NT2/D1 (cell line): ENCODE measurements around the gene LAPTM4A.

ENCODE experiments used
- DNase-seq: peaks from one replicate; pipeline ENCODE4 v3.0.0-alpha.2; 2011; ENCODE audit warnings: low read depth, low spot score
- H3K27me3 ChIP-seq: 2 replicates; pipeline ENCODE4 v1.6.0; 2011; ENCODE audit warnings: mild to moderate bottlenecking; ENCODE audit not compliant: insufficient read length, insufficient read depth
- H3K36me3 ChIP-seq: 2 replicates; pipeline ENCODE4 v1.6.1; 2011; ENCODE audit warnings: mild to moderate bottlenecking, low read length, mixed read lengths; ENCODE audit not compliant: insufficient read depth, insufficient read length
- H3K4me1 ChIP-seq: 2 replicates; pipeline ENCODE4 v1.5.1; 2011; ENCODE audit not compliant: insufficient read depth, insufficient read length
- H3K4me3 ChIP-seq: 2 replicates; pipeline ENCODE4 v1.5.1; 2011; ENCODE audit warnings: low read depth; ENCODE audit not compliant: insufficient read length
- H3K9ac ChIP-seq: 2 replicates; pipeline ENCODE4 v1.6.0; 2011; ENCODE audit warnings: low read depth; ENCODE audit not compliant: insufficient read length
- H3K9me3 ChIP-seq: 2 replicates; pipeline ENCODE4 v1.5.1; 2011; ENCODE audit warnings: mild to moderate bottlenecking, low read length; ENCODE audit not compliant: insufficient read depth
- SUZ12 ChIP-seq: IDR thresholded peaks from 2 replicates; pipeline ENCODE4 v1.6.1; 2011; ENCODE audit not compliant: insufficient read length, insufficient read depth; ENCODE audit errors: extremely low read depth
- YY1 ChIP-seq: IDR thresholded peaks from 2 replicates; pipeline ENCODE4 v1.6.1; 2011; ENCODE audit not compliant: insufficient read length, insufficient read depth
- ZNF274 ChIP-seq: IDR thresholded peaks from 2 replicates; pipeline ENCODE4 v1.6.1; 2011; ENCODE audit warnings: mild to moderate bottlenecking, low read depth, low read length

The LAPTM4A gene

DNA sequence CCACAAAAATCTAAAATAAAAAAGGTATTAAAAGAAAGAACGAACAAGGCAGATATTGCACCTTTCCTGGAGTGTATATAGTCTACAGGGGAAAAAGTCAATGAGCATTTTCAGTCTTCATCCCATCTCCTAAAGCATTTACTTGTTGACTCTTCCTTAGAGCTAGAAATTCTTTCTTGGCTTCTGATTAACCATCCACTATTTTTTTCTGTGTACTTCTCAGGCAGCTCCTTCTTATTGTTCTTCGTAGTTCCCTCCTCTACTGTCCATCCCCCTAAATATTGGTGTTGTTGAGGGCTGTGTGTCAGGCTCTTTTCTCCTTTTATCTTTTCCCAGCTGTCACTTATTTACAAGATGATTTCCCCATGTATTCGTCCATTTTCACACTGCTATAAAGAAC lies 3.5 kb upstream of the LAPTM4A start:
- Histone ChIP-seq H3K4me3 (no peak overlapping the region), H3K36me3 (no peaks in the 10 kb centered on the region), H3K9me3 (no peaks in the 10 kb centered on the region), H3K9ac (no peak overlapping the region), H3K4me1 (no peaks in the 10 kb centered on the region), H3K27me3 (no peaks in the 10 kb centered on the region)
- DNase-seq = no peak
- TF ChIP-seq ZNF274 = no peak
- no peak for TF ChIP-seq SUZ12
- no peak for TF ChIP-seq YY1

DNA sequence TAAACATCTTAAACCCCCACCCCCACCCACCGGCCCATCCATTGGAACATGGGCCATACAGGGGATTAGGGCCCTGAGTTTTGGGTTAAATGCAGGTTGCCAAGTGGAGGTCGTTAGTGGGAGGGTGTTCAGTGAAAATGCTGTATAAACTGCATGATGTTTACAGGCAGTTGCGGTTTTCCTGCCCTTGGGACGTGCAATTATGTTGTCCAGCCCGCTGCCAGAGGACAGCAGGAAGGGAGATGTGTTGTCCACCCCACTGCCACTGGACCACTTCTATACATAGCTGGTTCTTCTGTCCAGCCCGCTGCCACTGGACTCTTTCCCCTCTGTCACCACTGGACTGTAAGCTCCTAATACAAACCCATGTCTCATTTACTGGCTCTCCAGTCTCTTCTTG lies 2.7 kb upstream of the LAPTM4A start:
- Histone ChIP-seq H3K9ac (no peak overlapping the region), H3K9me3 (no peaks in the 10 kb centered on the region), H3K27me3 (no peaks in the 10 kb centered on the region), H3K36me3 (no peaks in the 10 kb centered on the region), H3K4me3 (no peak overlapping the region), H3K4me1 (no peaks in the 10 kb centered on the region)
- no peak for DNase-seq
- TF ChIP-seq SUZ12 (no peak), YY1 (no peak), ZNF274 (no peak)

DNA sequence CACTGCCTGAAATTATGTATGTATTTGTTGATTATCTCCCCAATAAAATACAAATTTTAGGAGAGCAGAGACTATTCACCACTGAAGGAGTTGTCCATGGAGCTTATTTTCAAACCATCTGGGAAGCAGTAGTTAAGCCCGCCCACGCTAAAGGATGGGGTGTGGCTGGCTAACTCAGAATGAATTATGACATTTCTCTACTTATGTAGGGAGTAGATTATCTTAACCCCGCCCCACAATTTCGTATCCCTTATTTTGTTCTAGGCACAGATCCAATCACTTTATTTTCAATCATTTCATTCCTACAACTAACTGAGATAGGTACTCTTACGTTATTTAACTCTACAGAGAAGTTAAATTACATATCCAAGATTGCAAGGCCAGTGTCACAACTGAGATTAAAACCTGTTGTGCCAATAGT lies 1.4 kb upstream of the LAPTM4A start:
- TF ChIP-seq ZNF274 (no peak), SUZ12 (no peak), YY1 (no peak)
- Histone ChIP-seq H3K9ac (no peak overlapping the region), H3K36me3 (peaks cover 4% of the 10 kb centered on the region), H3K4me3 (peak overlapping the region; percentile 69), H3K9me3 (no peaks in the 10 kb centered on the region), H3K27me3 (no peaks in the 10 kb centered on the region), H3K4me1 (no peaks in the 10 kb centered on the region)
- DNase-seq = no peak

DNA sequence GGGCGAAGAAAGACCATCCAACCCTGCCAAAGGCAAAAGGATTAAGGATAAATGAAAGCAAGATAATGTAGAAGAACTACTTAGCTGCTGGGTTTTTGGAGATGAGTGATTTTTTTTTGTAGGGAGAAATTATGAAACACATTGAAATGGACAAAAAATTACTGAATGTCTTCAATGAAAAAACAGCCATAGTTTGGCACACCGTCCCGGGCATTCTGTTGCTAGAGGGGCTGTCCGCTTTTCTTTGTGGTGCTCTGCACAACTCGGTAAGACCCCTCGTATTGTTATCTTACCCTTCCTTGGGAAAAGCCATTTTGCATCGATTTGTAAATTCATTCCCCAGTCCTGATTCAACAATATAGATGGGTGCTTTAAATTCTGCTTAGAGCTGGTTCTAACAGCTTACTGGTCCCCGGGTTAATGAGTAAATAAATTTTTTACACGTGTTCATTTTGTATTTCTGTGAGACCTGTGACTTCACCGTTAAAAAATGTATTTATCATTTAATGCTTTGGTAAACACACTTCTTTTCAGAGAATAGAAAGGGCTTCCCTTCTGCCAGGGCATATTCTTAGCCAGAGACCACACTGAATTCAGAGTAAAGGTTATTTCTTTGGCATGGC lies 912 bp upstream of the LAPTM4A start:
- Histone ChIP-seq H3K9ac (peak overlapping the region; percentile 93), H3K36me3 (peaks cover 4% of the 10 kb centered on the region), H3K4me1 (no peaks in the 10 kb centered on the region), H3K9me3 (no peaks in the 10 kb centered on the region), H3K27me3 (no peaks in the 10 kb centered on the region), H3K4me3 (peak overlapping the region; percentile 69)
- no peak for TF ChIP-seq YY1
- TF ChIP-seq SUZ12 = no peak
- TF ChIP-seq ZNF274 = no peak
- DNase-seq = no peak

DNA sequence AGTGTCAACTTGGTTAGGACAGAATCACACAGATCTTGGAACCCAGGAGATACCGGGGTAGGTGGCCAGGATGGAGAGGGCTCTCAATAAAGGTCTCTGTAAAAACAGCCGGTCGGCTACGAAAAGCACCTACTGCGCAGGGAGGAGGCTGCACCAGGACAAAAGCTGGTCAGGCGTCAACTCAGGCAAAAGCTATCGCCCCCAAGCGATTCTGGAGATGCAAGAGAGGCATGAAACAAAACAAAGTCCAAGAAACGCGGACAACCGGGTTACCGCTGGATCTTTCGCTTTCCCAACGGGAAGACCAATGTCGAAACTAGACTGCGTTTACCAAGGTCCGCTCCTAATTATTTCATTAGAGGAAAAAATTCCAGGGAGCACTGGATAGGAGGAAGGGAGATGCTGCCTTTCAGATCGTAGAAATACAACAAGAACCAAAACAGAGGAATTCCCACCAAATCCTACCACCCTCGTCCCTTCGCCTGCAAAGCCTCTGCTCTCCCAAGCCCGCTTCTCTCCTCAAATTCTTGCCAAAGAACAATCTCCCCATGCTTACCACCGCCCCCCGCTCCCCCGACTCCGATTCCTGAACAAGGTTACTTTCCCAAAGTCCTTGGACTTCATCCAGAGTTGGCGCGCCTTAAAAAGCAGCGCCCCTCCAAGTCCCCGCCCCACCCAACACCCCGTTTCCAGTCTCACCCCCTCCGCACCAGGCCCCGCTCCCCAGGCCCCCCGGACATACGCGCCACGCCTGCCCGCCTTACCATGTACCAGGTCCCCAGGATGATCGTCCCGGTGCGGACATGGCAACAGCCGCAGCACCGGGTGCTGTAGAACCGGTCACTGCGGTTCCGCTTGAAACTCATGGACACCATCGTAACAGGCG lies 539 bp downstream of the LAPTM4A start:
- Histone ChIP-seq H3K4me1 (no peaks in the 10 kb centered on the region), H3K27me3 (no peaks in the 10 kb centered on the region), H3K36me3 (peaks cover 4% of the 10 kb centered on the region), H3K4me3 (peak overlapping the region; percentile 69), H3K9ac (peak overlapping the region; percentile 93), H3K9me3 (no peaks in the 10 kb centered on the region)
- no peak for TF ChIP-seq YY1
- TF ChIP-seq ZNF274 = no peak
- DNase-seq = peak; percentile 69

GRCh38 chr2:20050104-20050645 lies 1.3 kb downstream of the LAPTM4A start:
- no peaks in the 10 kb centered on the region for H3K27me3 ChIP-seq
- no peaks in the 10 kb centered on the region for H3K9me3 ChIP-seq
- H3K4me1 ChIP-seq = no peaks in the 10 kb centered on the region
- peaks cover 4% of the 10 kb centered on the region for H3K36me3 ChIP-seq
- DNase-seq = no peak
- TF ChIP-seq SUZ12 (no peak), ZNF274 (no peak), YY1 (no peak)
- H3K4me3 ChIP-seq = peak overlapping the region; percentile 69
- H3K9ac ChIP-seq = peak overlapping the region; percentile 93

GRCh38 chr2:20049637-20050036 lies 1.8 kb downstream of the LAPTM4A start:
- DNase-seq = no peak
- Histone ChIP-seq H3K9me3 (no peaks in the 10 kb centered on the region), H3K36me3 (peaks cover 4% of the 10 kb centered on the region), H3K27me3 (no peaks in the 10 kb centered on the region), H3K9ac (no peak overlapping the region), H3K4me1 (no peaks in the 10 kb centered on the region), H3K4me3 (peak overlapping the region; percentile 69)
- TF ChIP-seq ZNF274 (no peak), YY1 (no peak), SUZ12 (no peak)
